Measurements from ENCODE around the gene TNS3.

- TF ChIP-seq EP300 (IDR thresholded peaks at IDR 0.05) (no peak), CTCF (IDR thresholded peaks at IDR 0.05) (no peak)
Measured at GRCh38 chr7:47586925-47587324, 5.0 kb upstream of the TNS3 start.
